HL-60 (cell line): ENCODE measurements around the gene GTSE1.

Source experiments
- DNase-seq, 2 experiments: peaks; one replicate each; pipeline ENCODE4 v3.0.0-alpha.2; 2010 to 2020; ENCODE audit warnings: low read depth in 1 of 2, low spot score in 1 of 2
- H3K27ac ChIP-seq: fragments of 250-450 bp; sonication (Bioruptor Pico); replicated peaks from 2 replicates; pipeline ENCODE4 v1.5.1; 2020; ENCODE audit warnings: mild to moderate bottlenecking, moderate library complexity
- H3K27me3 ChIP-seq: fragments of 250-450 bp; sonication (Bioruptor Pico); 2 replicates; pipeline ENCODE4 v1.5.1; 2021; ENCODE audit warnings: mild to moderate bottlenecking, moderate library complexity; ENCODE audit not compliant: insufficient read depth, poor library complexity, severe bottlenecking
- H3K4me3 ChIP-seq: replicated peaks from 2 replicates; pipeline ENCODE4 v1.5.1; 2011; ENCODE audit warnings: mild to moderate bottlenecking, control low read depth, low read length; ENCODE audit not compliant: insufficient read depth
- CTCF ChIP-seq: IDR thresholded peaks from one replicate; pipeline ENCODE4 v1.5.1; 2011; ENCODE audit warnings: low read length, control low read depth, inconsistent platforms; ENCODE audit not compliant: insufficient read depth
- GABPA ChIP-seq: IDR thresholded peaks from 2 replicates; pipeline ENCODE4 v1.6.1; 2012; ENCODE audit warnings: low read depth
- POLR2AphosphoS5 ChIP-seq: IDR thresholded peaks from 2 replicates; pipeline ENCODE4 v1.6.1; 2012; ENCODE audit warnings: low read depth
- SPI1 ChIP-seq: IDR thresholded peaks from 2 replicates; pipeline ENCODE4 v1.6.1; 2012; ENCODE audit warnings: low read depth, mild to moderate bottlenecking, borderline replicate concordance
- TF ChIP-seq, protein P1 (sequence below): IDR thresholded peaks from 2 replicates; pipeline ENCODE4 v1.6.1; 2012; ENCODE audit warnings: low read depth; ENCODE audit not compliant: insufficient replicate concordance

Gene GTSE1

GRCh38 chr22:46350646-46351045 is 54.0 kb downstream of the GTSE1 start:
- H3K4me3 ChIP-seq, result no peak overlapping the region
- TF ChIP-seq SPI1 (no peak), GABPA (no peak)
- no peak overlapping the region for H3K27ac ChIP-seq
- H3K27me3 ChIP-seq, result no peaks in the 10 kb centered on the region
- DNase-seq, result no peak

DNA sequence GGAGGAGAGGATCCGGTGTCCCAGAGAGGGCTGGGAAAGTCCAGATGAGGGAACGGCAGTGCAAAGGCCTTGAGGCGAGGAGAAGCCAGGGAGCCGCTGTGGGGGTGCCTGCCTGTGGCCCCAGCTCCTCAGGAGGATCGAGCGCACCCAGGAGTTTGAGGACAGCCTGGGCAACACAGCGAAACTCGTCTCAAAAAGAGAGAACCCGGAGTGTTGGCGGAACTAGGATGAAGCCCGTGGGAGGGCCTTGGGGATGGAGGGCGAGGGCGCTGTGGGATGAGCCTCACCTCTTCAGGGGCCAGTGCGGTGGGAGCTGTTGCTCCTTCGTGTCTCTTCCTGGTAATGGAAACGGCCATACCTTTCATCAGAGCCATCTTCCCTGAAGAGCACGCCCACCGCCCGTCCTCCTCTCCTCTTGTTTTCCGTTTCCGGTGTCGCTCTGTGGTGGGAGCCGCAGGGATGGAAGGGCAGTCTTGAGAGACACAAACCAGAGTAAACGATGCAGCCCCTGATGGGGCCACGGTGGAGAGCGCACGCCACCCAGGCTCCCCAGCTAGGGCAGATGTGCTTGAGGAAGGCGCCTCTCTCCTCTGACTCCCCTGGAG is 54.6 kb downstream of the GTSE1 start:
- Histone ChIP-seq H3K27ac (no peak overlapping the region), H3K4me3 (no peak overlapping the region), H3K27me3 (no peaks in the 10 kb centered on the region)
- TF ChIP-seq, protein P1, sequence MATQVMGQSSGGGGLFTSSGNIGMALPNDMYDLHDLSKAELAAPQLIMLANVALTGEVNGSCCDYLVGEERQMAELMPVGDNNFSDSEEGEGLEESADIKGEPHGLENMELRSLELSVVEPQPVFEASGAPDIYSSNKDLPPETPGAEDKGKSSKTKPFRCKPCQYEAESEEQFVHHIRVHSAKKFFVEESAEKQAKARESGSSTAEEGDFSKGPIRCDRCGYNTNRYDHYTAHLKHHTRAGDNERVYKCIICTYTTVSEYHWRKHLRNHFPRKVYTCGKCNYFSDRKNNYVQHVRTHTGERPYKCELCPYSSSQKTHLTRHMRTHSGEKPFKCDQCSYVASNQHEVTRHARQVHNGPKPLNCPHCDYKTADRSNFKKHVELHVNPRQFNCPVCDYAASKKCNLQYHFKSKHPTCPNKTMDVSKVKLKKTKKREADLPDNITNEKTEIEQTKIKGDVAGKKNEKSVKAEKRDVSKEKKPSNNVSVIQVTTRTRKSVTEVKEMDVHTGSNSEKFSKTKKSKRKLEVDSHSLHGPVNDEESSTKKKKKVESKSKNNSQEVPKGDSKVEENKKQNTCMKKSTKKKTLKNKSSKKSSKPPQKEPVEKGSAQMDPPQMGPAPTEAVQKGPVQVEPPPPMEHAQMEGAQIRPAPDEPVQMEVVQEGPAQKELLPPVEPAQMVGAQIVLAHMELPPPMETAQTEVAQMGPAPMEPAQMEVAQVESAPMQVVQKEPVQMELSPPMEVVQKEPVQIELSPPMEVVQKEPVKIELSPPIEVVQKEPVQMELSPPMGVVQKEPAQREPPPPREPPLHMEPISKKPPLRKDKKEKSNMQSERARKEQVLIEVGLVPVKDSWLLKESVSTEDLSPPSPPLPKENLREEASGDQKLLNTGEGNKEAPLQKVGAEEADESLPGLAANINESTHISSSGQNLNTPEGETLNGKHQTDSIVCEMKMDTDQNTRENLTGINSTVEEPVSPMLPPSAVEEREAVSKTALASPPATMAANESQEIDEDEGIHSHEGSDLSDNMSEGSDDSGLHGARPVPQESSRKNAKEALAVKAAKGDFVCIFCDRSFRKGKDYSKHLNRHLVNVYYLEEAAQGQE, result no peak
- no peak for TF ChIP-seq SPI1
- TF ChIP-seq CTCF, result no peak
- TF ChIP-seq POLR2AphosphoS5, result no peak
- TF ChIP-seq GABPA, result no peak
- no peak for DNase-seq

- Histone ChIP-seq H3K4me3 (no peak overlapping the region), H3K27ac (no peak overlapping the region), H3K27me3 (no peaks in the 10 kb centered on the region)
- TF ChIP-seq SPI1 (no peak), GABPA (no peak), CTCF (no peak), POLR2AphosphoS5 (no peak)
- TF ChIP-seq, protein P1, result no peak
- no peak for DNase-seq
These were observed 55.1 kb downstream of the GTSE1 start for GRCh38 chr22:46351767-46352166.

- TF ChIP-seq GABPA (no peak), POLR2AphosphoS5 (no peak)
- no peak overlapping the region for H3K27ac ChIP-seq
- no peak overlapping the region for H3K4me3 ChIP-seq
- DNase-seq, result no peak
- H3K27me3 ChIP-seq, result no peaks in the 10 kb centered on the region
These were observed 55.6 kb downstream of the GTSE1 start for GRCh38 chr22:46352276-46352675.
